Endothelial cell of umbilical vein (primary cell): Measurements from ENCODE around the gene MACO1. TPM values are rescaled to one million over a fixed set of nuclear protein-coding genes. Genes with fewer than 3 reads are reported as not detected.
A peak's percentile ranks its signal among the peaks of the same experiment; 100 is the strongest.

ENCODE experiments used
- BruUV-seq: library from RNA; stranded (reverse); fragments of 400-500 nt; replicated peaks from 2 replicates; lab custom pipeline; 2021; lab: Mats Ljungman, UMichigan
- CTCF ChIA-PET: fragments of 300-600, 350-600 bp; sonication (Branson Sonifier 250); formaldehyde crosslinking; loops from one replicate; lab custom pipeline; 2021; ENCODE audit warnings: antibody characterized with exemption, inconsistent platforms; lab: Charles Lee
- POLR2A ChIA-PET: fragments of 300-600, 350-600 bp; sonication (Branson Sonifier 250); formaldehyde crosslinking; loops from one replicate; lab custom pipeline; 2021; ENCODE audit warnings: antibody characterized with exemption, inconsistent platforms; lab: Charles Lee
- DNase-seq: peaks from one replicate; pipeline ENCODE4 v3.0.0-alpha.2; 2011; ENCODE audit warnings: low read depth, low spot score
- FAIRE-seq: peaks from 2 replicates; lab custom pipeline; 2011; peaks lifted over from hg19 to GRCh38; lab: Jason Lieb, UNC
- H2AFZ ChIP-seq: 2 replicates; pipeline ENCODE4 v1.6.0; 2012; ENCODE audit warnings: low read depth, low read length, control low read depth, inconsistent platforms
- H3K27ac ChIP-seq: 2 replicates; pipeline ENCODE4 v1.5.1; 2011; ENCODE audit warnings: low read depth, mild to moderate bottlenecking, control low read depth, low read length, moderate library complexity; ENCODE audit not compliant: insufficient read depth
- H3K27me3 ChIP-seq, 2 experiments: 2 replicates each; pipeline versions ENCODE4 v1.6.0 to v1.6.1; 2011; ENCODE audit warnings: low read length in 2 of 2, mixed read lengths in 1 of 2; ENCODE audit not compliant: control insufficient read depth in 2 of 2, insufficient read depth in 2 of 2
- H3K36me3 ChIP-seq, 2 experiments: 2 replicates in 1 of 2; 3 replicates in 1 of 2; pipeline ENCODE4 v1.5.1; 2011; ENCODE audit warnings: low read length in 2 of 2, mild to moderate bottlenecking in 1 of 2, moderate library complexity in 1 of 2; ENCODE audit not compliant: control insufficient read depth in 2 of 2, insufficient read depth in 2 of 2; ENCODE audit errors: extremely low read depth in 1 of 2
- H3K4me1 ChIP-seq: 3 replicates; pipeline ENCODE4 v1.5.1; 2011; ENCODE audit warnings: mild to moderate bottlenecking, low read length; ENCODE audit not compliant: control insufficient read depth, insufficient read depth; ENCODE audit errors: extremely low read depth
- H3K4me2 ChIP-seq: 2 replicates; pipeline ENCODE4 v1.6.1; 2011; ENCODE audit warnings: low read length, control low read depth, mixed read lengths; ENCODE audit not compliant: insufficient read depth
- H3K4me3 ChIP-seq, 3 experiments: fragments of 200-600 bp in 1 of 3; sonication (generic), shearing (Covaris generic) in 1 of 3; replicated peaks in 1 of 3; 2 replicates each; pipeline ENCODE4 v1.5.1; 2011 to 2016; ENCODE audit warnings: control low read depth in 3 of 3, low read length in 3 of 3, mild to moderate bottlenecking in 2 of 3, inconsistent platforms in 1 of 3, low read depth in 1 of 3, moderate library complexity in 1 of 3; ENCODE audit not compliant: insufficient read depth in 1 of 3
- H3K79me2 ChIP-seq: 2 replicates; pipeline ENCODE4 v1.6.0; 2012; ENCODE audit warnings: low read length, inconsistent platforms; ENCODE audit not compliant: control insufficient read depth, insufficient read depth
- H3K9ac ChIP-seq: replicated peaks from 2 replicates; pipeline ENCODE3; 2011; ENCODE audit warnings: low read length, control low read depth; ENCODE audit not compliant: insufficient read depth; ENCODE audit errors: extremely low read depth
- H3K9me1 ChIP-seq: replicated peaks from 3 replicates; pipeline ENCODE4 v1.6.0; 2011; ENCODE audit warnings: mild to moderate bottlenecking, low read length; ENCODE audit not compliant: control insufficient read depth, insufficient read depth; ENCODE audit errors: extremely low read depth
- H3K9me3 ChIP-seq: replicated peaks from 2 replicates; pipeline ENCODE4 v1.5.1; 2012; ENCODE audit warnings: low read length, inconsistent platforms; ENCODE audit not compliant: control insufficient read depth, insufficient read depth
- H4K20me1 ChIP-seq: replicated peaks from 2 replicates; pipeline ENCODE3; 2011; ENCODE audit warnings: mild to moderate bottlenecking, low read length; ENCODE audit not compliant: control insufficient read depth, insufficient read depth; ENCODE audit errors: extremely low read depth
- EZH2 ChIP-seq: IDR thresholded peaks from 2 replicates; pipeline ENCODE4 v1.6.1; 2012; ENCODE audit warnings: borderline replicate concordance, low read depth, mild to moderate bottlenecking, moderate library complexity, low read length, inconsistent platforms; ENCODE audit not compliant: severe bottlenecking
- FOS ChIP-seq: IDR thresholded peaks from 2 replicates; pipeline ENCODE4 v1.6.1; 2011; ENCODE audit warnings: mild to moderate bottlenecking, low read length, moderate library complexity, borderline replicate concordance; ENCODE audit not compliant: insufficient read depth
- GATA2 ChIP-seq: IDR thresholded peaks from 2 replicates; pipeline ENCODE4 v1.7.0; 2011; ENCODE audit warnings: low read depth, mild to moderate bottlenecking, moderate library complexity, mixed read lengths, low read length; ENCODE audit not compliant: insufficient read length, insufficient read depth
- JUN ChIP-seq: IDR thresholded peaks from 2 replicates; pipeline ENCODE4 v1.6.1; 2011; ENCODE audit warnings: borderline replicate concordance, low read depth; ENCODE audit not compliant: insufficient read length, insufficient read depth
- MYC ChIP-seq: IDR thresholded peaks from one replicate; pipeline ENCODE4 v1.6.1; 2011; ENCODE audit warnings: mild to moderate bottlenecking, low read depth, low read length
- POLR2A ChIP-seq: IDR thresholded peaks from 2 replicates; pipeline ENCODE4 v1.6.1; 2012; ENCODE audit warnings: low read depth, mild to moderate bottlenecking, control low read depth, low read length
- POLR2AphosphoS5 ChIP-seq: IDR thresholded peaks from 2 replicates; pipeline ENCODE4 v1.6.1; 2012; ENCODE audit warnings: low read depth, mild to moderate bottlenecking, control low read depth, low read length, moderate library complexity; ENCODE audit not compliant: insufficient read depth
- dilution Hi-C: fragments of 300-500 bp; cut with MboI; formaldehyde crosslinking; loops from one replicate; pipeline ENCODE4 v1.15.0; 2019; ENCODE audit warnings: low sequenced_read_pairs; ENCODE audit not compliant: extremely low pct_ligation_motif_present
- intact Hi-C: fragments of 100-400 bp; cut with micrococcal nuclease; formaldehyde crosslinking; loops from one replicate; pipeline ENCODE4 v1.10.0; 2022
- polyA plus RNA-seq, 4 experiments: library from polyadenylated mRNA; depleted of rRNA in 3 of 4; stranded (reverse) in 3 of 4; unstranded in 1 of 4; fragments of >200 nt; gene quantifications; 2 replicates each; pipeline versions ENCODE4 v1.2.1 to v1.2.3, GENCODE V29; 2011 to 2012; ENCODE audit warnings: missing spikeins in 1 of 4
- total RNA-seq: library from RNA; stranded (reverse); gene quantifications from 2 replicates; pipeline ENCODE4 v1.2.3, GENCODE V29; 2021
- TF ChIP-seq, protein P1 (sequence below), 2 donors: IDR thresholded peaks; 1 replicate in 1 of 2; 2 replicates in 1 of 2; pipeline ENCODE4 v1.5.1; 2011; ENCODE audit warnings: low read length in 2 of 2, mild to moderate bottlenecking in 2 of 2, moderate library complexity in 2 of 2, control low read depth in 1 of 2, inconsistent platforms in 1 of 2, low read depth in 1 of 2; ENCODE audit not compliant: insufficient read depth in 1 of 2; ENCODE audit errors: extremely low read depth in 1 of 2
- TF ChIP-seq, protein P2 (sequence below): IDR thresholded peaks from 2 replicates; pipeline ENCODE4 v1.6.1; 2011; ENCODE audit not compliant: insufficient read depth, insufficient read length

The MACO1 gene
- total and polyA plus RNA-seq, 2 donors (not counting 3 experiments of a cell fraction or from before 2014, with no cell fraction given), result 7.7 to 24.4 TPM

DNA sequence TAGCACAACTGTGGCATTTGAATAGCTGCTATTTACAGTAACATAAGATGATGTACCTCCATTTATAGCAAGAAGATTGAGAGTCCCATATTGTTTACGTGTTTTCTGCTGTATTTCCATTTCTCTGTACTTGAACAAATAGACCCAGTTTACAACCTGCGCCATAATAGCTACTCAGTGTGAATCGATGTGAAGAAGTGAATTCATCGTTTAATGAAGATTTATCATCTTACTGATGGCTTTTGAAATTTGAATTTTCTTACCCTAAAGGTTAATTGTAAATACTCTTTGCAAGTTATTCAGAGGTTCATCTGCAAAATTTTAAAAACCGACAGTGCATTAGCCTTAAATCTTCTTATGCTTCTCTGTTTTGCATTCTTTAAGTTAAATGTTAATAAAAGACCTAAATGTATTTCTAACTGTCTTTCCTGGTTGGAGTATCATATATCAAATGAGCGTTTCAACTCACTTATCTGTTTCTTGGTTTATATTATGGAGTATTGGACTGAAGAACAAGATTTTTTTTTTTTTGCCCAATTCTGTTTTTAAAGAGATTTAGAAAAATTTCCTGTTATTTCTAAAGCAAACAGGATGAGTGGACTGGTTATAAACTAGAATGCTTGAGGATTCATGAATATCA, 2.2 kb downstream of the MACO1 start:
- H3K4me3 ChIP-seq, result peak overlapping the region in 1 of 3 experiments; percentile 95
- no peaks in the 10 kb centered on the region for H3K9me1 ChIP-seq
- peaks cover 4% of the 10 kb centered on the region for H4K20me1 ChIP-seq
- H3K9ac ChIP-seq, result no peak overlapping the region
- BruUV-seq, result no TSS peak
- H3K9me3 ChIP-seq, result no peaks in the 10 kb centered on the region
- intact Hi-C loops (loop anchor here (5.0 to 10.0 kb wide), 3 partner anchors 54 to 372 kb away; partner anchors contain the start of genes SELENON and TMEM50A), dilution Hi-C loops (no loop called here)
- H3K36me3 ChIP-seq, result peaks cover 0 to 2% of the 10 kb centered on the region in 2 experiments
- peaks cover 61% of the 10 kb centered on the region for H3K79me2 ChIP-seq
- H3K27ac ChIP-seq, result no peak overlapping the region
- no peak for TF ChIP-seq GATA2
- TF ChIP-seq, protein P1, sequence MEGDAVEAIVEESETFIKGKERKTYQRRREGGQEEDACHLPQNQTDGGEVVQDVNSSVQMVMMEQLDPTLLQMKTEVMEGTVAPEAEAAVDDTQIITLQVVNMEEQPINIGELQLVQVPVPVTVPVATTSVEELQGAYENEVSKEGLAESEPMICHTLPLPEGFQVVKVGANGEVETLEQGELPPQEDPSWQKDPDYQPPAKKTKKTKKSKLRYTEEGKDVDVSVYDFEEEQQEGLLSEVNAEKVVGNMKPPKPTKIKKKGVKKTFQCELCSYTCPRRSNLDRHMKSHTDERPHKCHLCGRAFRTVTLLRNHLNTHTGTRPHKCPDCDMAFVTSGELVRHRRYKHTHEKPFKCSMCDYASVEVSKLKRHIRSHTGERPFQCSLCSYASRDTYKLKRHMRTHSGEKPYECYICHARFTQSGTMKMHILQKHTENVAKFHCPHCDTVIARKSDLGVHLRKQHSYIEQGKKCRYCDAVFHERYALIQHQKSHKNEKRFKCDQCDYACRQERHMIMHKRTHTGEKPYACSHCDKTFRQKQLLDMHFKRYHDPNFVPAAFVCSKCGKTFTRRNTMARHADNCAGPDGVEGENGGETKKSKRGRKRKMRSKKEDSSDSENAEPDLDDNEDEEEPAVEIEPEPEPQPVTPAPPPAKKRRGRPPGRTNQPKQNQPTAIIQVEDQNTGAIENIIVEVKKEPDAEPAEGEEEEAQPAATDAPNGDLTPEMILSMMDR (IDR thresholded peaks at IDR 0.05; ENCODE audit: extremely low read depth in 1 of 2, insufficient read depth in 1 of 2, low read depth in 1 of 2, low read length in 2 of 2), result no peak
- no peak for TF ChIP-seq POLR2AphosphoS5
- TF ChIP-seq POLR2A, result no peak
- no peak for TF ChIP-seq FOS
- no peak for TF ChIP-seq JUN
- TF ChIP-seq MYC, result no peak
- TF ChIP-seq, protein P2, sequence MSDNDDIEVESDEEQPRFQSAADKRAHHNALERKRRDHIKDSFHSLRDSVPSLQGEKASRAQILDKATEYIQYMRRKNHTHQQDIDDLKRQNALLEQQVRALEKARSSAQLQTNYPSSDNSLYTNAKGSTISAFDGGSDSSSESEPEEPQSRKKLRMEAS, result no peak
- TF ChIP-seq EZH2, result no peak
- no peak overlapping the region for H2AFZ ChIP-seq
- peaks cover 42% of the 10 kb centered on the region for H3K4me1 ChIP-seq
- H3K27me3 ChIP-seq, result no peaks in the 10 kb centered on the region
- ChIA-PET POLR2A (no interaction called here), CTCF (interaction anchor here (1.8 to 2.2 kb wide), 2 partner anchors 8 to 55 kb away, joined by 6 to 7 read pairs; no protein-coding TSS in a partner anchor)
- peak overlapping the region; percentile 93 for H3K4me2 ChIP-seq
- FAIRE-seq, result no peak
- no peak for DNase-seq
